K562 (cell line): ENCODE results near the gene TMC4. TPM values are rescaled to one million over a fixed set of nuclear protein-coding genes. Genes with fewer than 3 reads are reported as not detected.
"Not testable (repeated sequence)": the region's sequence is repeated elsewhere in the genome, so short reads cannot be mapped to it uniquely, and the experiment has no call there.

Experiments used
- ATAC-seq: fragments of 200-7000 bp; cut with Tn5 transposase; 3 replicates; pipeline ENCODE4 v1.9.1; 2020; ENCODE audit warnings: moderate library complexity
- BruUV-seq: library from RNA; stranded (reverse); fragments of 400-500 nt; replicated peaks from 2 replicates; lab custom pipeline; 2021; lab: Mats Ljungman, UMichigan
- CTCF ChIA-PET: fragments of 300-600 bp; formaldehyde crosslinking; extraction: SDS; loops from one replicate; lab custom pipeline; 2021; ENCODE audit warnings: low intra/inter-chr PET ratio; lab: Yijun Ruan, JAX
- POLR2A ChIA-PET: fragments of 300-600, 350-650 bp; sonication (Branson Sonifier 250); formaldehyde crosslinking; extraction: SDS; loops from one replicate; lab custom pipeline; 2021; ENCODE audit warnings: antibody characterized with exemption, inconsistent platforms; lab: Yijun Ruan, JAX
- DNase-seq, 4 experiments: peaks; one replicate each; pipeline versions ENCODE4 v3.0.0 to v3.0.0-alpha.2; 2011 to 2018; ENCODE audit warnings: low spot score in 3 of 4, mixed read lengths in 3 of 4; ENCODE audit errors: extremely low read depth in 1 of 4
- FAIRE-seq: peaks from 2 replicates; lab custom pipeline; 2011; peaks lifted over from hg19 to GRCh38; lab: Jason Lieb, UNC
- H2AFZ ChIP-seq: 2 replicates; pipeline ENCODE4 v1.6.0; 2011; ENCODE audit warnings: low read depth, low read length, control low read depth, inconsistent platforms
- H3K27ac ChIP-seq: fragments of 200-600 bp; 3 replicates; pipeline ENCODE4 v1.8.0; 2011; ENCODE audit warnings: low read depth, mild to moderate bottlenecking, control low read depth, inconsistent platforms, low read length, moderate library complexity, mixed read lengths; ENCODE audit errors: extremely low read depth
- H3K27me3 ChIP-seq, 2 experiments: fragments of 300-600 bp in 1 of 2; 2 replicates in 1 of 2; 3 replicates in 1 of 2; pipeline versions ENCODE4 v1.6.0 to v1.8.0; 2011; ENCODE audit warnings: inconsistent platforms in 2 of 2, low read length in 2 of 2, mild to moderate bottlenecking in 1 of 2, mixed read lengths in 1 of 2, moderate library complexity in 1 of 2; ENCODE audit not compliant: control insufficient read depth in 2 of 2, insufficient read depth in 2 of 2
- H3K36me3 ChIP-seq: fragments of 300-600 bp; 3 replicates; pipeline ENCODE4 v1.8.0; 2011; ENCODE audit warnings: mild to moderate bottlenecking, low read length, inconsistent platforms; ENCODE audit not compliant: control insufficient read depth, insufficient read depth
- H3K4me1 ChIP-seq, 2 experiments: fragments of 200-600 bp in 1 of 2; replicated peaks in 1 of 2; 2 replicates in 1 of 2; 3 replicates in 1 of 2; pipeline versions ENCODE4 v1.5.1 to v1.8.0; 2011; ENCODE audit warnings: inconsistent platforms in 2 of 2, low read length in 2 of 2, mild to moderate bottlenecking in 1 of 2, mixed read lengths in 1 of 2, moderate library complexity in 1 of 2; ENCODE audit not compliant: control insufficient read depth in 2 of 2, insufficient read depth in 2 of 2
- H3K4me2 ChIP-seq: 2 replicates; pipeline ENCODE4 v1.6.1; 2011; ENCODE audit warnings: low read length, control low read depth, inconsistent platforms, mixed read lengths; ENCODE audit not compliant: insufficient read depth
- H3K4me3 ChIP-seq: fragments of 200-600 bp; sonication (generic), shearing (Covaris generic); 2 replicates; pipeline ENCODE4 v1.5.1; 2016; ENCODE audit warnings: control low read depth, inconsistent platforms
- H3K79me2 ChIP-seq: fragments of 200-600 bp; 3 replicates; pipeline ENCODE4 v1.8.0; 2011; ENCODE audit warnings: low read length, inconsistent platforms; ENCODE audit not compliant: control insufficient read depth, insufficient read depth
- H3K9ac ChIP-seq, 2 experiments: 2 replicates each; pipeline versions ENCODE4 v1.6.0 to v1.6.1; 2011; ENCODE audit warnings: low read depth in 2 of 2, low read length in 2 of 2, control low read depth in 1 of 2, inconsistent platforms in 1 of 2, mild to moderate bottlenecking in 1 of 2, mixed read lengths in 1 of 2; ENCODE audit not compliant: insufficient read depth in 1 of 2
- H3K9me1 ChIP-seq: one replicate; pipeline ENCODE4 v1.6.0; 2011; ENCODE audit warnings: inconsistent platforms, mild to moderate bottlenecking, low read length, moderate library complexity; ENCODE audit not compliant: control insufficient read depth, insufficient read depth
- H3K9me3 ChIP-seq: replicated peaks from 2 replicates; pipeline ENCODE4 v1.5.1; 2011; ENCODE audit warnings: low read depth, low read length, inconsistent platforms; ENCODE audit not compliant: control insufficient read depth, insufficient read depth
- H4K20me1 ChIP-seq: replicated peaks from 2 replicates; pipeline ENCODE4 v1.6.1; 2011; ENCODE audit warnings: low read length, inconsistent platforms, mixed read lengths; ENCODE audit not compliant: control insufficient read depth, insufficient read depth
- BCOR ChIP-seq: fragments of 450-650 bp; IDR thresholded peaks from 2 replicates; pipeline ENCODE4 v1.6.1; 2016
- E2F6 ChIP-seq, 2 experiments: IDR thresholded peaks; 2 replicates each; pipeline ENCODE4 v1.6.1; 2011; ENCODE audit warnings: borderline replicate concordance in 1 of 2, control low read depth in 1 of 2, low read depth in 1 of 2, low read length in 1 of 2, mild to moderate bottlenecking in 1 of 2, mixed read lengths in 1 of 2, moderate library complexity in 1 of 2; ENCODE audit not compliant: insufficient read depth in 1 of 2, insufficient read length in 1 of 2, poor library complexity in 1 of 2, severe bottlenecking in 1 of 2; ENCODE audit errors: extremely low read depth in 1 of 2
- ELF4 ChIP-seq: fragments of 450-650 bp; formaldehyde crosslinking; IDR thresholded peaks from 2 replicates; pipeline ENCODE4 v1.4.0; 2022; ENCODE audit warnings: missing genetic modification characterization
- MCM3 ChIP-seq: fragments of 450-650 bp; IDR thresholded peaks from 2 replicates; pipeline ENCODE4 v1.6.1; 2016
- MLX ChIP-seq, 2 experiments: fragments of 450-650 bp in 1 of 2; sonication (generic) in 1 of 2; formaldehyde crosslinking; conservative IDR thresholded peaks; 2 replicates each; pipeline versions ENCODE4 v1.4.0 to v1.8.1; 2020 to 2022; ENCODE audit warnings: mild to moderate bottlenecking in 1 of 2, missing genetic modification reagents in 1 of 2
- NELFE ChIP-seq: IDR thresholded peaks from 2 replicates; pipeline ENCODE4 v1.6.1; 2011; ENCODE audit warnings: mild to moderate bottlenecking; ENCODE audit not compliant: insufficient read depth, insufficient read length
- NFATC3 ChIP-seq: fragments of 450-650 bp; IDR thresholded peaks from 2 replicates; pipeline ENCODE4 v1.6.1; 2017; ENCODE audit warnings: mild to moderate bottlenecking
- PCBP1 ChIP-seq: fragments of 200-400 bp; formaldehyde crosslinking; IDR thresholded peaks from 2 replicates; pipeline ENCODE4 v1.6.1; 2018; ENCODE audit warnings: mild to moderate bottlenecking, low read depth, low read length; ENCODE audit not compliant: poor library complexity, severe bottlenecking
- RAD51 ChIP-seq: fragments of 450-650 bp; IDR thresholded peaks from 2 replicates; pipeline ENCODE4 v1.7.1; 2016; ENCODE audit warnings: low read depth, mild to moderate bottlenecking, borderline replicate concordance
- RBM25 ChIP-seq: fragments of 200-400 bp; formaldehyde crosslinking; IDR thresholded peaks from 2 replicates; pipeline ENCODE4 v1.6.1; 2018; ENCODE audit warnings: low read length, low read depth, moderate library complexity; ENCODE audit not compliant: severe bottlenecking
- SIN3A ChIP-seq, 2 experiments: fragments of 150-350 bp in 1 of 2; IDR thresholded peaks; 2 replicates each; pipeline ENCODE4 v1.6.1; 2011 to 2016; ENCODE audit warnings: borderline replicate concordance in 2 of 2, low read depth in 2 of 2, low read length in 2 of 2, mild to moderate bottlenecking in 2 of 2, moderate library complexity in 2 of 2; ENCODE audit not compliant: control insufficient read depth in 1 of 2
- SRSF9 ChIP-seq: fragments of 200-400 bp; formaldehyde crosslinking; IDR thresholded peaks from 2 replicates; pipeline ENCODE4 v1.6.1; 2017; ENCODE audit warnings: low read depth, low read length, borderline replicate concordance
- ZFPM2 ChIP-seq: fragments of 250-450 bp; sonication (Bioruptor Pico); IDR thresholded peaks from 2 replicates; pipeline ENCODE4 v1.5.1; 2022; ENCODE audit warnings: mild to moderate bottlenecking
- ZNF41 ChIP-seq: fragments of 250-450 bp; sonication (Bioruptor Pico); conservative IDR thresholded peaks from 2 replicates; pipeline ENCODE4 v1.4.0; 2020; ENCODE audit warnings: mild to moderate bottlenecking
- WGBS: fragments of 100-300 bp; shearing (Covaris generic); methylation state at CpG from one replicate; pipeline ENCODE4 v1.1.6; 2016; ENCODE audit warnings: low coverage, mixed read lengths; ENCODE audit not compliant: insufficient coverage; ENCODE audit errors: missing lambda C conversion rate; 5-methylcytosine and 5-hydroxymethylcytosine counted together
- in situ Hi-C: fragments of 300-500 bp; cut with MboI; formaldehyde crosslinking; loops from 4 replicates; pipeline ENCODE4 v1.15.0; 2018; ENCODE audit warnings: inconsistent platforms, mixed read lengths
- intact Hi-C: fragments of 100-400 bp; cut with micrococcal nuclease; formaldehyde crosslinking; loops from 2 replicates; pipeline ENCODE4 v1.14.2; 2022
- polyA plus RNA-seq, 8 experiments: library from polyadenylated mRNA; depleted of rRNA in 4 of 8; stranded (reverse) in 5 of 8; unstranded in 3 of 8; fragments of >200 nt; fragmentation: Nextera tagmentation in 2 of 8; fragmentation: Illumina TruSeq in 1 of 8; extraction: Ambion mirVana in 2 of 8; extraction: Trizol in 1 of 8; gene quantifications; 2 replicates each; pipeline versions ENCODE4 v1.2.1 to v1.2.3, GENCODE V29; 2011 to 2014; ENCODE audit warnings: inconsistent platforms in 1 of 8, missing spikeins in 1 of 8
- total RNA-seq, 7 experiments: library from RNA; depleted of rRNA in 6 of 7; stranded (reverse); fragments of >200 nt in 6 of 7; fragmentation: Illumina TruSeq in 2 of 7; extraction: Trizol in 2 of 7; gene quantifications; 2 replicates each; pipeline versions ENCODE4 v1.2.1 to v1.2.3, GENCODE V29; 2011 to 2021; ENCODE audit warnings: low replicate concordance in 1 of 7

Gene TMC4
- total and polyA plus RNA-seq, 9 of the 15 experiments (the other 6 are each of a cell fraction or from before 2014, with no cell fraction given) = 0.12 to 0.79 (median 0.36) TPM; not detected in 2

GRCh38 chr19:54219702-54220101 lies 46.7 kb upstream of the TMC4 start:
- H3K9me3 ChIP-seq, H3K9me1 ChIP-seq, H3K79me2 ChIP-seq, H3K36me3 ChIP-seq, H4K20me1 ChIP-seq, H3K4me2 ChIP-seq, in situ Hi-C loops, CTCF ChIA-PET, POLR2A ChIA-PET, H3K27me3 ChIP-seq, H3K27ac ChIP-seq, DNase-seq, H2AFZ ChIP-seq, intact Hi-C loops, H3K9ac ChIP-seq, BruUV-seq, ATAC-seq, H3K4me3 ChIP-seq, FAIRE-seq: not testable (repeated sequence)
- H3K4me1 ChIP-seq = peaks cover 0 to 23% of the 10 kb centered on the region in 2 experiments; a peak in 2 of 5 replicates
- 86% methylated on average over 1 of the region's 5 CpGs for WGBS

DNA sequence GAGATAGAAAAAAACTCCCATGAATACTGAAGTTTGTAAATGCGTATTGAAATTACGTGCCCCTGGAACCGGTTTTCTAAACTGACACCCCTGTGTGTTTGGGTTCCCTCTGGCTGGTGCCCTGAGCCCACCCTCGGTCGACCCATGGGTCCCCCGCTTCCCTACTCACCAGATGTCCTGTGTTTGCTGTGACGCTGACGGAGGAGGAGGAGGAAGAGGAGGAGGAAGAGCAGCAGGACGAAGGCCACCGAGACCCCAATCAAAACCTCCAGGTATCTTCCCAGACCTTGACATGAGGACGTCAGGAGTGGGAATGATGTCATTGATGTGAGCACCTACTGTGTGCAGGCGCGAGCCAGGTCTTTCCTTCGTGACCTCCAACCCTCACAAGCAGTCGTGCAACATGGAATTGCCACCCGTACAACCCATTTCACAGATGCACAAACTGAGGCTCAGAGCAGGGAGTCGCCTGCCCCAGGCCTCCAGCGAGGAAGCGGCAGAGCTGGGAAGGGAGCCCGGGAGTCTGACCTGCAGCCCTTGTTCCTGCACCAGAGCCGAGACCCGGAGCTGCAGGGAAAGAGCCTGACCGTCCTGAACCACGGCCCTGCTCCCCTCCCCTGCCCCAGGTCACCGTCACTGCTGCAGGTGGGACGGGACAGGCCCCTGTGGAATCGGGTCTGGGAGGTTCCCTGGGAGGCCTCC lies 46.2 kb upstream of the TMC4 start:
- H3K36me3 ChIP-seq = peaks cover 10% of the 10 kb centered on the region; the same call in 2 of the 3 replicates
- ChIA-PET CTCF (no interaction called here), POLR2A (no interaction called here)
- no peaks in the 10 kb centered on the region; a peak in 1 of 5 replicates for H3K27me3 ChIP-seq
- H3K4me3 ChIP-seq = no peak overlapping the region
- H3K27ac ChIP-seq = no peak overlapping the region
- no peak overlapping the region for H3K4me2 ChIP-seq
- DNase-seq = no peak
- no peaks in the 10 kb centered on the region for H3K9me1 ChIP-seq
- intact Hi-C loops = no loop called here
- no TSS peak for BruUV-seq
- H2AFZ ChIP-seq = no peak overlapping the region
- ATAC-seq = no peak
- FAIRE-seq = no peak
- WGBS = 91% methylated on average over 22 of the region's 27 CpGs
- no peak overlapping the region for H3K9ac ChIP-seq
- peaks cover 0 to 24% of the 10 kb centered on the region in 2 experiments; a peak in 3 of 5 replicates for H3K4me1 ChIP-seq
- no peaks in the 10 kb centered on the region for H3K79me2 ChIP-seq
- H4K20me1 ChIP-seq = no peaks in the 10 kb centered on the region
- in situ Hi-C loops = no loop called here
- H3K9me3 ChIP-seq = no peaks in the 10 kb centered on the region
- TF ChIP-seq RBM25 = peak; percentile 95
- no peak for TF ChIP-seq ZNF41 (CRISPR knock-in tag)
- TF ChIP-seq ELF4 (CRISPR knock-in tag) = no peak
- TF ChIP-seq MLX (CRISPR knock-in tag; conservative IDR thresholded peaks at IDR 0.05) = no peak
- TF ChIP-seq ZFPM2 (CRISPR knock-in tag) = no peak
- no peak for TF ChIP-seq SRSF9
- TF ChIP-seq E2F6 (IDR thresholded peaks at IDR 0.05; ENCODE audit: borderline replicate concordance in 1 of 2, extremely low read depth in 1 of 2, insufficient read depth in 1 of 2, insufficient read length in 1 of 2, low read depth in 1 of 2, low read length in 1 of 2, poor library complexity in 1 of 2, severe bottlenecking in 1 of 2) = no peak
- no peak for TF ChIP-seq MCM3
- no peak for TF ChIP-seq SIN3A (IDR thresholded peaks at IDR 0.05; ENCODE audit: borderline replicate concordance in 2 of 2, control insufficient read depth in 1 of 2, low read depth in 2 of 2, low read length in 2 of 2)
- no peak for TF ChIP-seq NFATC3
- TF ChIP-seq NELFE = no peak
- TF ChIP-seq PCBP1 = no peak
- TF ChIP-seq BCOR = peak; percentile 97
- no peak for TF ChIP-seq RAD51
